Activated CD4-positive, alpha-beta T cell treated with anti-CD3 and anti-CD28 coated beads, Interleukin-2, amount 50 U/mL, for 48 hours (primary cell): ENCODE measurements around the gene RHOJ.
"Not testable (repeated sequence)": the region's sequence is repeated elsewhere in the genome, so short reads cannot be mapped to it uniquely, and the experiment has no call there.

Experiments
- DNase-seq, 2 experiments: peaks; one replicate each; pipeline ENCODE4 v3.0.0-alpha.2; 2020

RHOJ gene

DNA sequence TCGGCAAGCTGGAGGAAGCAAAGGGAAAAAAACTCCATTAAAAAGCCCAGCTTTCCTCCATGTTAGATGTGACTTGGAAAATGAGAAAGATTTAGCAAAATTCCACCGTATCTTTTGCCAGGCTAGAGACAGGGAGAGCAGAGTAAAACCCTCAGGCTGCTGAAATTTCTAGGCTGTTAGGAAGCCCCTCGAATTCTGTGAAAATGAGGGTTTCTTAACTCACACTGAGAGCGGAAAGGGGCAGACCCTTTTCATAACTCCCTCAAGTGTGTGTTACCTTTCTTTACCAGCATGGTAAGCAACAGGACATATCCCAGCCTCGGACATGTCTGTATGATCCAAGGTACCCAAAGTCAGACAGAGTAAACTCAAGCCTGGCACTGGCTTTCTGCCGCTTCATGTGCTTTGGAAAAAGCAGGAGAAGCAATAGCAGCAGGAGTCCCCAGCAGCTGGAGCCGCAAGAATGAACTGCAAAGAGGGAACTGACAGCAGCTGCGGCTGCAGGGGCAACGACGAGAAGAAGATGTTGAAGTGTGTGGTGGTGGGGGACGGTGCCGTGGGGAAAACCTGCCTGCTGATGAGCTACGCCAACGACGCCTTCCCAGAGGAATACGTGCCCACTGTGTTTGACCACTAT is at the start of gene RHOJ:
Gene RHOJ (plus strand): TSS at position 37 of the 637 bp plus-strand sequence. CDS start 427 bp downstream, at position 464.
- no peak for DNase-seq

DNA sequence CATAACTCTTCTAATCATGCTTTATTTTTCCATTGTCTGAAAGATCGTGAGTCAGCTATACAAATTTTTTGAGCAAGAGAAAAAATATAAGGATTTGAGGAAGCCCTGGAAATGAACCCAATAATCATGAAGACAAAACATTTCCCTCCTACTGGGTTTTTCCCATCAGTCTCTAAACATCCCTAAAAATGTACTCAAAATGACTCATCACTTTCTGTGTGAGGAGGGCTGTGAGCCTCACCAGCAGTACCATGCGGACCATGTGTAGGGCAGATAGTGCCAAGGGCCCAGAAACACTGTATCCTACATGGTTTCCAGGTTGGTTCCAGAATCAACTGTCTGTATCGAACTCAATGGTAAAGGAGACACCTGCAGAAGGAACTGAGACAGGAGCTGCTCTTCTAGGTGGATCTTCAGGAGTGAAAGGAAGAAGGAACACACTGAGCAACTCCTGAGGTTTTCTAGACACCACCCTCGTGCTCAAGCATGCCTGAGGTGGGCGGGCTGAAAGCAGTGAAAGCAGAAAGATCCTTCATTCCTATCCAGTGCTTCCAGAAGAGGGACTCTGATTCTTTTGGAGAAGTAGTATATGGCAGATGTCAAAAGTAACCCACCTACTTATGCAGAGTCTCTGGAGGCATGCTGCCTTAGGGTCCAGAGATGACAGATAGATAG is 48.6 kb upstream of the RHOJ start:
- DNase-seq: no peak

DNA sequence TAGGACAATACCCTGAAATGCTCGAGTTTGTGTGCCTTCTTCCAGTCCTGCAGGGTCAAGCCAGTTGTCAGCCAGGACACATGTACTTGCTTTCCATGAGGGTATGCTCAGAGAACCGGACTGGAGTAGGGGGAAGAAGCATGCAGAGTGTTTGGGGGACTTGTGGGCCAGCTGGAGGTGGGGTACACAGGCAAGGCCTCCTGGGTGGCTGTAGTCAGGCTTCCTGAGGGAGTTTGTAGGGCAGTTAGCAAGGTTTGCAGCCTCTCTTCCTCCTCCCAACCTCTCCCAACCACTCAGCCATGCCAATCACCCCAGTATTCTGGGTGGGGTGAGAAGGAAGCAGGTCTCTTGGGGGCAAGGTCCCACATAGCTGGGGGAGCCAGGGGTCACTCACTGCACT is 47.0 kb upstream of the RHOJ start:
- DNase-seq: no peak

DNA sequence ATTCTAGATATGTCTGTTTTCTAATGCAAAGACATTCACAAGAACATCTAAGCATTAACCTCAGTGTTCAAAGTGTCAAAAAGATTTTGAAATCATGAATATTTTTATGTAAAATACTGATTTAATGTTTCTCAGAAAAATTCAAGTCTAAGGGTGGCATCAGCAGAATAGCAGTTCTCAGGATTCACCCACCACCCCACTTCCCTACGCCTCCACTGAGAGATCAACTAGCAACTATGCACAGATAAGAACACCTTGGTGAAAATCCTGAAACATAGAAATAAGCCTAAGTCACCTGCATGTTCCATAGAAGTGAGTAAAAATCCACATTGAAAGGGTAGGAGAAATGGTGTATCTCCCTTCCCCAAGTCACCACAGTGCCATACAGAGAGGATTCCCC is 40.9 kb upstream of the RHOJ start:
- no peak for DNase-seq

DNA sequence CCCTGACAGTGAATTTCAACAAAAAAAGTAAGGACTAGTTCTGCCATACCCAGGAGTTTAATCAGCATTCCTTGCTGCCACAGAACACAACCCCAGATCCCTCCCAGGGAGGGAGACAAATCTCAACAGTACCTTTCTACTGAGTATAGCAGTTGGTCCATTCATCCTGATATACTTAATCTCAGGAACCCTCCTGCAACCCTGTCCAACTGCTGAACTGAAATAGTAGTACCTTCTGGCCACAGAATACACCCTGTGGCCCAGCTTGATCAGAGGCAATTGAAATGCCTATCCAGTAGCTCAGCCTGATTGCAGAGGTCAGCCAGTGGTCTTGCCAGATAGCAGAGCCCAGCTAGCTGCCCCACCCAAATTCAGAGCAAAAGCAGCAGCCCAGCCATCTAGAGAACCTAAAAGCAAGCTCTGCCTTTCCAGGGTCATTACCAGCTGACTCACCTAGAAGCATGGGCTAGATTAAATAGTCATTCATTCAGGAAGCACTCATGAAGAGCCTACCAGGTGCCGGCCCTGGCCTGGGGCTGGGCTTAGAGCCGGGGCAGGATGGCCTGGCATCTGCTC is 40.0 kb upstream of the RHOJ start:
- DNase-seq: no peak

DNA sequence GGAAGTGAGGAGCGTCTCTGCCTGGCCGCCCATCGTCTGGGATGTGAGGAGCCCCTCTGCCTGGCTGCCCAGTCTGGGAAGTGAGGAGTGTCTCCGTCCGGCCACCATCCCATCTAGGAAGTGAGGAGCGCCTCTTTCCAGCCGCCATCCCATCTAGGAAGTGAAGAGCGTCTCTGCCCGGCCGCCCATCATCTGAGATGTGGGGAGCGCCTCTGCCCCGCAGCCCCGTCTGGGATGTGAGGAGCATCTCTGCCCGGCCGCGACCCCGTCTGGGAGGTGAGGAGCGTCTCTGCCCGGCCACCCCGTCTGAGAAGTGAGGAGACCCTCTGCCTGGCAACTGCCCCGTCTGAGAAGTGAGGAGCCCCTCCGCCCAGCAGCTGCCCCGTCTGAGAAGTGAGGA is 39.0 kb upstream of the RHOJ start:
- not testable (repeated sequence) for DNase-seq

DNA sequence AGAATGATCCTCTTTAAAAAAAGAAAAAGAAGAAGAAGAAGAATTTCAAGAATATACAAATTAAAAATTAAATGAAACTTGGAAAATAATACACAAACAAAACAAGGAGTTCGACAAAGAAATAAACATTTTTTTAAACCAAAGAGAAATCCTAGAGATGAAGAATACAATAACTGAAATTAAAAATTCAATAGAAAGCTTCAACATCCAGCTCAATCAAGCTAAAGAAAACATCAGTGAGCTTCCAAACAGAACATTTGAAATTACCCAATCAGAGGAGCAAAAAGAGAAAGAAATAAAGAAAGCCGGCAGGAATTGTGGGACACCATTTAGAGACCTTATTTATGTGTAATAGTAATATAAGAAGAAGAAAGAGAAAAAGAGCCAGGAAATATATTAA is 37.2 kb upstream of the RHOJ start:
- no peak for DNase-seq

DNA sequence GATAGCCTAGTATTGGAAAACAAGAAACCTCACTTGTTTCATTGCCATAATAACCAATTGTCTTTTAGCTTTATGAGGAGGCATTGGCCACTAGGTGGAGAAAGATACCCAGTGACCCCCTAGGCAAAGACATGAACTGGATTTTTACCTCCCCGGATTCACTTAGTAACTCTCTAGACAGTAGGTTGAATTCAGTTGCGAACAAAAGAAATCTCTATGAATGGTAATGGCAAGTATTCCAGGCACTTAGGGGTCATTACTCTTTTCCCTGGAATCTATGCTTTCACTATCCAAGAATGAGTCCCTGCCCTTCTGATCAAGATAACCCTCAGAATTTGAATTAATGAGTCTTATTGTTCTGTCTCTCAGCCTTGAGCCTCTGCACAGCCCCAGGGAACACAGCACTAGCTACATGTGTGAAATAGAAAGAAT is 29.5 kb upstream of the RHOJ start:
- no peak for DNase-seq

DNA sequence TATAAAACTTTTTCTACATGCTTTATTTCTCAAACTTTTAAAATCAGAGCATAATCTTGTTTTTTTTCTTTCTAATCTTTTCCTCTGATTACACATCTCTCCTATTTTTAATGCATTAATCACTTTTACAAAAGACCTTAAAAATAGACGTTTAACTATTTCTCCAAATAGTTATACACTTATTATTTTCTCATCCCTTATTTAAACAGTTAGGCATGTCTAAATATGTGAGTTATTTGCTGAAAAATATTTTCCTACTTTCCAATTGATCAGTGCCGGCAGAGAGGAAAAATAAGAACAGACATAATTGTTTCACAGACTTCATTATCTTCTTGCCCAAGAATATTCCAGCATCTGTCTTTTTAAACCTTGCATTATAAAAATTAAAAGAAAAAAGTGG is 28.7 kb upstream of the RHOJ start:
- DNase-seq: no peak

DNA sequence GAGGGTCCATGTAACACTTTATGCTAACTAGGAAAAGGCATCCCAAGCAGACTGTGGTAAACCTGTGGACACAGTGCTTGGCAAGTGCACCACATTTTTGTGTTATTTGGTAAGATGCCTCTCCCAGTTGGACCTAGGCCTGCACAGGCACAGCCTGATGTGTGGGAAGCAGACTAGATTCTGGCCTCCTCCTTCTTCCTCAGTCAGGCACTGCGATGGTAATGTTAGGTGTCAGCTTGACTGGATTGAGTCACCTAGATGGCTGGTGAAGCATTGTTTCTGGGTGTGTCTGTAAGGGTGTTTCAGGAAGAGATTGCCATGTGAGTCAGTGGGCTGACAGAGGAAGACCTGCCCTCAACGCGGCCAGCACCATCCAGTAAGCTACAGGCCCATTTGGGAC is 25.3 kb upstream of the RHOJ start:
- DNase-seq: no peak

DNA sequence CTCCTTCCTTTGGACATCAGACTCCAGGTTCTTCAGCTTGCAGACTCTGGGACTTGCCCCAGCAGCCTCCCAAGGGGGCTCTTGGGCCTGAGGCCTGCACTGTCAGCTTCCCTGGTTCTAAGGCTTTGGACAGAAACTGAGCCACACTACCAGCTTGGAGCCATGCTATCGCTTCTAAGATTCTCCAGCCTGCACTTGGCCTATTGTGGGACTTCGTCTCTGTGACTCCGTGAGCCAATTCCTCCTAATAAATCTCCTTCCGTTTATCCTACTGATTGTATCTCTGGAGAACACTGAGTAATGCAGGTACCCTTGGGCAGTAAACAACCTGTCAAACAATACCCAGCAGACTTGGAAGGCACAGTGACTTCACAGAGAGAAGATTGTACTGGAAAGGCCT is 24.9 kb upstream of the RHOJ start:
- DNase-seq: no peak

DNA sequence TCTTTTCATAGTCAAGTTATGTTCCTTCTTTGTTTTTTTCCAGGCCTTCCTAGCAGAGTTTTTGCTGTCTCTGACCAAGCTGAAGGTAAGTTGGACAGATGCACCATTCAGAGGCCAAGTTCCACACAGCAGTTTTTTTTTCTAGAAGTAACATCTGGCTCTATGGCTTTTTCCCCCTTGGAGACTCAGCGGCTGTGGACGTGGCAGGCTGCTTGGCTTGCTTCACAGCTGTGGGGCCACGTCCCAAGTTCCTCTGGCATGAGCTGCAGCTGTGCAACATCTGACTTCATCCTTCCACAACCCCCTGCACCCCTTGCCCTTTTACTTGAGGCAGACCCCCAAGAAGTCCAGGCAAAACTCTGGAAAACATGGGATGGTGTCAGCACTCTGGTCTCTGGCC is 24.2 kb upstream of the RHOJ start:
- DNase-seq: no peak

DNA sequence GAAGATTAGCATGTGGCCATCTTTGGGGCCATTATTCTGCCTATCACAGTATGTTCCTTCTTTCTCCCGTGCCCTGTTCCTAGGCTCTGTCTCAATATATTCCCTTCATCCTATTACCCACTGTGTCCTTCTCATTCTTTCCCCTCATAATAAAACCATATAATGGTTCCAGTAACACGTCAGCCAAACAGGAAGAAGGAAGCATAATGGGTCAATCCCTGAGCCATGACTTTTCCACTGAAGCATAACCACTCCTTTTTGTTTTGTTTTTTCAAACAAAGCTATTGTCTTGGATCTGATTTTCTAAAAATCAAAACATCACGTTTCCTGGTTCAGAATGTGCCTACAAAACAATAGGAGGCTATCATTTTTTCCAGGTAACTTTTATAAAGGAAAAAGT is 21.3 kb upstream of the RHOJ start:
- DNase-seq: no peak

DNA sequence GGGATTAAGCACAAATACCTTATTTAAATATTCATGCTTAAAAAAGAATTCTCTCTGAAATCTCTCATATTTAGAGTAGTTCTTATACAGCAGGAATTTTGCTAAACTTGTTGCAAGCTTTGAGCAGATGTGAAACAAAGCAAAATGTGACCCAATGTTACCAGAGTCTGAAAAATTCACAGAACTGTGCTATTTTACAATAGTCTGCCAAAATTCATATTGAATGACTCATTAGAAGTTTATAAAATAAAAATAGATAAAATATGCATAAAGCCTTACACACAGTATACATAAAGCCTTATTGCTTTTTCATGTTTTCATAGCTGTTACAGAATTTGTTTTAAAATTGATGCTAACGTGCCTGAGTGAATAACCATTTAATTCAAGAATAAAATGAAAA is 17.8 kb upstream of the RHOJ start:
- DNase-seq: no peak

DNA sequence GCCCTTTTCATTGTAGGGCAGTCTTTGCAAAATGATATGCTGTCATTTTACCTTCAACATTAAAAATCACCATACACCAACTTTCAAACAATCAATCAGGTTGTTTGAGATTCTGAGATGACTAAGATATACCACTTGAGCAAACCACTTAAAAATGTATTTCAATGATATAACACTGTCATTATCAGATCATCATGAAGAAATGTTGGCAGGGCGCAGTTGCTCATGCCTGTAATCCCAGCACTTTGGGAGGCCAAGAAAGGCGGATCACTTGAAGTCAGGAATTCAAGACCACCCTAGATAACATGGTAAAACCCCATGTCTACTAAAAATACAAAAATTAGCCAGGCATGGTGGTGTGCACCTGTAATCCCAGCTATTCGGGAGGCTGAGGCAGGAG is 13.0 kb upstream of the RHOJ start:
- no peak for DNase-seq

DNA sequence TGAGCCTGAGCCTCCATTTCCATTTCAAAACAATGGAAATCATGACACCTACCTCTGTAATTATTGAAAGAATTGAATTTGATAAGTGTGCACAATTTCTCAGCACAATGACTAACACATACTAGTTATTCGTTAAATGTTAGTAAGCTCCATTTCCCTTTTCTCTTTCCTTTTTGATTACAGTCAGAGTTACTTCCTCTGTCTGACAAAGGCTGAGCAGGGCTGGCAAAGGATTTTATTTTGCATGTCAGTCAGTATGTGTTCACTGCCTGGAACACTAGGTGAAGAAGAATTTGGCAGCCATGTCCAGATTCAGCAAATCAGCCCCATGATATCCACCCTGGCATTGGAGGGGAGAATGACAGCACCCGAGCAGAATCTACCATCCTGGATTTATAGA is 12.2 kb upstream of the RHOJ start:
- DNase-seq: no peak

DNA sequence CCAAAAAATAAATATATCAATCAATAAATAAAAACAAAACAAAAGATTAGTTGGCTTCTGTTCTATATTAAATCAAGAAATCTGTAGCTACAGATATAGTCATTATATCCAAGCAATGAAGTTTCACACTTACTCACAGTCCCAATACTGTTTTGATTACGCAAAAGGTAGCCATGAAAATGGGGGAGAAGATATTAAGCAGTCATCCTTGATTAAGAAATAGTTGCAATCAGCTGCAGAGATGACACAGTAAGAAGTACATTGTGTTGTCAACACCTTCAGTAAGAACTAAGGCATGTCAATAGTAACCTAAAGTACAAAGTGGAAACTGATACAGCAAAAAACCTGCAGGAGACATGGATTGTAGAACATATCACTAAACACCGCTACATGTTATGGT is 11.0 kb upstream of the RHOJ start:
- DNase-seq: no peak

DNA sequence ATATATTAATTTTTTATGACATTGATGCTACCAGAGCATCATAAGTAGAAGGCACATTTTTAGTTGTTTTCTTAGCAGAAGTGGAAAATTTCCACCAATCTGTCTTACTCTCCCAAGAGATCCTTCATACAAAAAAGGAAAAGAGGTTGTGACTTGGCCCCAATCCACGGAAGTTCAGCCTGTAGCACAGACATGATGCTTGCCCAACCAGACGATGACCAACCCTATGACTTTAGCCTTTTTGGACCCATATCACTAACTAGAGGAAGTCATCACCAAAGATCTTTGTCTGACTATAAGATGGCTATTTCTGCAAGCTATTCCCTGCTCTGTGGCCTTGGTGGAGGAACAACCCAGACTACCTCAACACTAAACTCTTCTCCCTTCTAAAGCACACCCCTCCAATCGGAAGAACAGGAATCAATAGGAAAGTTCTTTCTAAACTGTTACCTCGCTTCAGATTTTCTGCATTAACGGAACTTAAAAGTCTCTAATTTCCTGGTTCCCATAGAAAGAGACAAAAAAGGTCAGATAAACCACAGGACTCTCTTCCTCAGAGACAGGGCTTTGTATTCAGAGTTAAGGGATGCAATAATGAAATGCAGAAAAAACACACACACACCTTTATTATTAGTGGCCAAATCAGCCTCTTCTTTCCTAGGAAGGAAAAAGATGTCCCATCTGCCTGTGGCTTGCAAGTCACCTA is 4.1 kb upstream of the RHOJ start:
- no peak for DNase-seq

DNA sequence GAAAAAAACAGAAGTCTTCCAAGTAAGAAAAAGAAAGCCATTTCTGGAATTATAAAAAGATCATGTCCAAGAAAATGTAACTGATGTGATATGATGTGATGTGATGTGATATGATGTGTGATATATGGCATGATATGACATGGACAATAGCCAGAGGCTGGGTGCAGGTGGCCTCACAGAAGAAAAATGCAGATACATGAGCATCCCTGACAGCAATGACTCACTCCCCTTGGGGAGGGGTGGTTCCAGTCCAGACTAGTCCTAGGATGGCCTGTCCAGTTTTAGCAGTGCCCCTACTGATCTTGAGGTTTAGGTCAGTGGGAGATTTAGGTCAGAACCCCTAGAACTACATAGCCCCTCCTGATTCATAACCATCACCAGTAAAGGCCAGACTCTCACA is 3.5 kb upstream of the RHOJ start:
- DNase-seq: no peak

DNA sequence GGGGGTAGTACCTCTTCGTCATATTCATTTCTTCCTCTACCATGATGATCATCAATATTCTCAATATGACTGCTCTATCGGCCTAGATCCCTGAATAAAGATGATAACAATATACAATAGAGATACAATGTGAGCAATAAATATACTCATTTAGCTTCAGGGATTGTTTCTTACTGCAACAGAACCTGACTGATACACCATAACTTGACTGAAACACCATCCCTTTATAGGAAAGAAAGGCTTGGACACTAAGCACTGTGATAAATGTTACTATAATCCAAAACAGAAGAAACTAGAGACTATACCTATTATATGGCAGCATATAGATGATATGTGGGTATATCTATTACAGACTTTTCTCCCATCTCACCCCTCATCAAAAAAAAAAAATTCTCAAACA is 1.2 kb upstream of the RHOJ start:
- no peak for DNase-seq

DNA sequence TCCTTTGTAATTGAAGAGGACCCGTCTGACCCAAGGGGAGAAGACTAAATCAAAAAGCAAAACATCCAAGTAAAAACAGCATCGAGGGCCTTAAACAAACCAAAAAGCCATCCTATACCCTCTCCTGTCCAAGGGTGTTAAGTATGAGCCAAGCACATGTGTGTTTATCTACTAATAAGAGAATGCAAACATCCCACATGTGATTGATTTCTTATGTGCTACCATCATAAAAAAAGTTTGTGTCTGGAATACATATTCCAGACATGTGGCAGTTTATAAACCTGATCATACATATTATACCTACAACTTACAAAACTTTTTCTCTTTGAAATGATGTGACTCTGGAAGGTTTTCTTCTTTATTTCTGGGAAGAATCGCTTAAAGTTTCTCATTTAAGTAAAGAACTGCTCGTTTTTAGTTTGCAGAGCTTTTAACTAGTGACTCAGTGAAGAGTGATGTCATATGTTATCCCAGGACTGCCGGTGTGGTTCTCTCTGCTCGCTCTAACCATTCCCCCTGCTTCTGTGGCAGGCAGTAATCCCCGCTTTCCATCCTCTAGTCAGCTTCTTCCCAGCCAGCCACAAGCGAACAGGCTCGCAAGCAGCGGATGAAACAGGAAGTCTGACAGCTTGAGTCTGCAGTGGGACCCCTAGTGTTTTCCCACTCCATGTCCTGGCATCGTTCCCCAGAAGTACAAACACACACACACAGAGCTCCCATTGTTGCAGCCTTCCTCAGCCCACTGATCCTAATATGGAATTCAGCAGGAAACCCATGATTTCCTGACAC is 431 bp upstream of the RHOJ start:
- DNase-seq: no peak

DNA sequence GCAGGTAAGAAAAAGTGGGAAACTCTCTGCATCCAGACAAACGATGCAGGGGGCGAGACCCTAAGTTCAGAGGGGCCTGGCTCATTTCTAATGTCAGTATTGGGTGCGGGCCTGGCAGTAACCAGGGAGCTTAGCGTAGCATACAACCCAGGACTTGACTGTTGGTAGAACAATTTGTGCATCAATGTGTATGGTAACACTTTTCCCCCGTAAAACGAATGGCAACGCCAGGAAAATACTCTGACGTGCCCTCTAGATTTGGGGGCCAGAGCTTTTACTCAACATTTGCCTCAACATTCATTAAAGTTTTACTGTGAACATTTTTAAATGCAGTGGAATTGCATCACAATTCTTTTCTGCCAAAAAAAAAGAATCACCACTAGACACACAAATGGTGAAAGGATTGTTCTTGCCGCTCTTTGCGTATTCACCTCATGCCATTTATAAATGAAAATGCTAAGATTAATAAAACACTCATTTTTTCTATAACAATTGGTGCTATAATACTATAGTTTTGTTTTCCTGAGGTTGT is 867 bp downstream of the RHOJ start:
- DNase-seq: no peak

DNA sequence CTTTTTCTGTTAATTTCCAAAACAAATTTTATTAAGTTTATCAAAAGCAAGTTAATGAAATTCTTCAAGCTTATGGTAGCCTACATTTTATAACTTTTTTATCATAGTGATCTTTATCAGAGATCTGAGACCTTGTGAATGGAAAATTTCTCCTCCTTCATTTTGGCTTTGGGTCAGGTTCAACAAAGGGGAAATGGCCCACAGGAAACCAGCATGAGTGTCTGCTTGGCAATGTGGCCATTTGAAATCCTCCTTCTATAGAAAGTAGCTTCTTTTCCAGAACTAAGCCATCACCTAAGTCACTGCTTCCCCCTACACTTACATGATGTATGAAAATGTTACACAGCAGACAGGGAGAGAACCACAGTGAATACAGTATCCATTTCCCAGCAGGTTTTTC is 1.6 kb downstream of the RHOJ start:
- no peak for DNase-seq
